Spleen (tissue), 7 donors: ENCODE data around the gene TMEM178B.

Experiments
- POLR2A ChIP-seq, 3 donors: fragments of 450-650 bp; IDR thresholded peaks; one replicate each; pipeline ENCODE4 v1.5.1; 2017; ENCODE audit warnings: antibody characterized with exemption in 3 of 3, mild to moderate bottlenecking in 1 of 3
- POLR2AphosphoS5 ChIP-seq, 3 donors: sonication (generic); formaldehyde crosslinking; IDR thresholded peaks; one replicate each; pipeline ENCODE4 v1.5.1; 2017; ENCODE audit warnings: antibody characterized with exemption in 3 of 3
- TF ChIP-seq, protein P1 (sequence below), 11 experiments: fragments of 200-600 bp in 7 of 11; fragments of 450-650 bp in 4 of 11; sonication (generic) in 4 of 11; IDR thresholded peaks in 8 of 11; conservative IDR thresholded peaks in 3 of 11; 1 replicate in 7 of 11; 2 replicates in 4 of 11; pipeline versions ENCODE4 v1.4.0 to v1.8.0; 2016 to 2021; ENCODE audit warnings: antibody characterized with exemption in 11 of 11, inconsistent platforms in 4 of 11, mild to moderate bottlenecking in 1 of 11
- donor health status: DM: no; HTN: no; CAD: no; lungs with moderate emphysema.
- donor health status: DM: no; HTN: no; CAD: no.
- donor health status: DM: no; HTN: no; CAD: no.

DNA sequence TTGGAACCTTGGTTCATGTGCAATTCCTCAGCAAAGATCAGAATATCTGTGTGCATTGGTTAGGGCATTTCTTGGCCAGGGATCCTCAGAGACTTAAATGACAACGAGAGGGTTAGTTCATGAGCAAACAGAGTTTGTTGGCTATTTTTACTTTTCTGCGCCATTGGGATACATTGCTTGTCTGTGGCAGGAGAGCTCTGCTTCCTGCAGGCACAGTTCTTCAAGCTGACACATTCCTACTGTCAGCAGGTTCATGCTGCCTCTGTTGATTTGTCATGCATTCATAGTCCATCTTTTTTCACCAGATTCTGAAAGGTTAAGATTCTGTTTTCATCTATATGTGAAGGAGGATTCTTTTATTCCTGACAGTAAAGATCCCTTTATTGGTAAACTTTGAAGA lies 139.4 kb downstream of the TMEM178B start:
- TF ChIP-seq, protein P1, sequence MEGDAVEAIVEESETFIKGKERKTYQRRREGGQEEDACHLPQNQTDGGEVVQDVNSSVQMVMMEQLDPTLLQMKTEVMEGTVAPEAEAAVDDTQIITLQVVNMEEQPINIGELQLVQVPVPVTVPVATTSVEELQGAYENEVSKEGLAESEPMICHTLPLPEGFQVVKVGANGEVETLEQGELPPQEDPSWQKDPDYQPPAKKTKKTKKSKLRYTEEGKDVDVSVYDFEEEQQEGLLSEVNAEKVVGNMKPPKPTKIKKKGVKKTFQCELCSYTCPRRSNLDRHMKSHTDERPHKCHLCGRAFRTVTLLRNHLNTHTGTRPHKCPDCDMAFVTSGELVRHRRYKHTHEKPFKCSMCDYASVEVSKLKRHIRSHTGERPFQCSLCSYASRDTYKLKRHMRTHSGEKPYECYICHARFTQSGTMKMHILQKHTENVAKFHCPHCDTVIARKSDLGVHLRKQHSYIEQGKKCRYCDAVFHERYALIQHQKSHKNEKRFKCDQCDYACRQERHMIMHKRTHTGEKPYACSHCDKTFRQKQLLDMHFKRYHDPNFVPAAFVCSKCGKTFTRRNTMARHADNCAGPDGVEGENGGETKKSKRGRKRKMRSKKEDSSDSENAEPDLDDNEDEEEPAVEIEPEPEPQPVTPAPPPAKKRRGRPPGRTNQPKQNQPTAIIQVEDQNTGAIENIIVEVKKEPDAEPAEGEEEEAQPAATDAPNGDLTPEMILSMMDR (IDR thresholded peaks at IDR 0.05 in 8 of 11, conservative IDR thresholded peaks at IDR 0.05 in 3 of 11) = no peak
- TF ChIP-seq POLR2A (IDR thresholded peaks at IDR 0.05) (no peak), POLR2AphosphoS5 (IDR thresholded peaks at IDR 0.05) (no peak)
